OCI-LY7 (cell line): ENCODE results near the gene SMOC2.

Experiments used
- CTCF ChIP-seq: fragments of 200-600 bp; sonication (generic); conservative IDR thresholded peaks from 2 replicates; pipeline ENCODE4 v1.5.1; 2014; ENCODE audit warnings: mild to moderate bottlenecking, antibody characterized with exemption, low read length, moderate library complexity, mixed read lengths
- EZH2phosphoT487 ChIP-seq: fragments of 200-600 bp; sonication (generic); IDR thresholded peaks from 2 replicates; pipeline ENCODE4 v1.6.1; 2018; ENCODE audit warnings: low read depth, borderline replicate concordance, mild to moderate bottlenecking, mixed run types, antibody characterized with exemption, low read length, moderate library complexity, mixed read lengths

GRCh38 chr6:168565112-168565511 is 124.1 kb downstream of the SMOC2 start:
- TF ChIP-seq CTCF (no peak), EZH2phosphoT487 (no peak)
